Measurements from ENCODE around the gene ZFP36.

DNA sequence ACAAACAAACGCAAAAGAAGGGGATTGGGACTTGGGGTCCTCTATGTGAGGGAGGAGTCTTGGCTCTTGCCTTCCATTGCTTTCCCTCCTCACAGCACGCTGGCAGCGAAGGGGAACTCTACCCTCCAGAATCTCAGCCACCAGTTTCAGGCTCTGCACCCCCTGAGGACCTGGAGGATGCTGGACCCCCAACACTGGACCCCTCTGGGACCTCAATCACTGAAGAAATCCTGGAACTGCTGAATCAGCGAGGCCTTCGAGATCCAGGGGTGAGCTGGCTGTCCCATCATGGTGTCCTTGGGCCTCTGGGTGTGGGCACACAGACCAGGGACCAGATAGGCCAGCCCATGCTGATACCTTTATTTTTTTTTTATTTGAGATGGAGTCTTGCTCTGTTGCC lies 15.4 kb downstream of the ZFP36 start:
- TF ChIP-seq, protein P1, sequence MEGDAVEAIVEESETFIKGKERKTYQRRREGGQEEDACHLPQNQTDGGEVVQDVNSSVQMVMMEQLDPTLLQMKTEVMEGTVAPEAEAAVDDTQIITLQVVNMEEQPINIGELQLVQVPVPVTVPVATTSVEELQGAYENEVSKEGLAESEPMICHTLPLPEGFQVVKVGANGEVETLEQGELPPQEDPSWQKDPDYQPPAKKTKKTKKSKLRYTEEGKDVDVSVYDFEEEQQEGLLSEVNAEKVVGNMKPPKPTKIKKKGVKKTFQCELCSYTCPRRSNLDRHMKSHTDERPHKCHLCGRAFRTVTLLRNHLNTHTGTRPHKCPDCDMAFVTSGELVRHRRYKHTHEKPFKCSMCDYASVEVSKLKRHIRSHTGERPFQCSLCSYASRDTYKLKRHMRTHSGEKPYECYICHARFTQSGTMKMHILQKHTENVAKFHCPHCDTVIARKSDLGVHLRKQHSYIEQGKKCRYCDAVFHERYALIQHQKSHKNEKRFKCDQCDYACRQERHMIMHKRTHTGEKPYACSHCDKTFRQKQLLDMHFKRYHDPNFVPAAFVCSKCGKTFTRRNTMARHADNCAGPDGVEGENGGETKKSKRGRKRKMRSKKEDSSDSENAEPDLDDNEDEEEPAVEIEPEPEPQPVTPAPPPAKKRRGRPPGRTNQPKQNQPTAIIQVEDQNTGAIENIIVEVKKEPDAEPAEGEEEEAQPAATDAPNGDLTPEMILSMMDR (IDR thresholded peaks at IDR 0.05; ENCODE audit: insufficient read depth, low read depth, low read length) = no peak
- no peak for TF ChIP-seq EZH2 (IDR thresholded peaks at IDR 0.05; ENCODE audit: insufficient read depth, low read length)
